ENCODE data around the gene MEF2B.

The MEF2B gene

DNA sequence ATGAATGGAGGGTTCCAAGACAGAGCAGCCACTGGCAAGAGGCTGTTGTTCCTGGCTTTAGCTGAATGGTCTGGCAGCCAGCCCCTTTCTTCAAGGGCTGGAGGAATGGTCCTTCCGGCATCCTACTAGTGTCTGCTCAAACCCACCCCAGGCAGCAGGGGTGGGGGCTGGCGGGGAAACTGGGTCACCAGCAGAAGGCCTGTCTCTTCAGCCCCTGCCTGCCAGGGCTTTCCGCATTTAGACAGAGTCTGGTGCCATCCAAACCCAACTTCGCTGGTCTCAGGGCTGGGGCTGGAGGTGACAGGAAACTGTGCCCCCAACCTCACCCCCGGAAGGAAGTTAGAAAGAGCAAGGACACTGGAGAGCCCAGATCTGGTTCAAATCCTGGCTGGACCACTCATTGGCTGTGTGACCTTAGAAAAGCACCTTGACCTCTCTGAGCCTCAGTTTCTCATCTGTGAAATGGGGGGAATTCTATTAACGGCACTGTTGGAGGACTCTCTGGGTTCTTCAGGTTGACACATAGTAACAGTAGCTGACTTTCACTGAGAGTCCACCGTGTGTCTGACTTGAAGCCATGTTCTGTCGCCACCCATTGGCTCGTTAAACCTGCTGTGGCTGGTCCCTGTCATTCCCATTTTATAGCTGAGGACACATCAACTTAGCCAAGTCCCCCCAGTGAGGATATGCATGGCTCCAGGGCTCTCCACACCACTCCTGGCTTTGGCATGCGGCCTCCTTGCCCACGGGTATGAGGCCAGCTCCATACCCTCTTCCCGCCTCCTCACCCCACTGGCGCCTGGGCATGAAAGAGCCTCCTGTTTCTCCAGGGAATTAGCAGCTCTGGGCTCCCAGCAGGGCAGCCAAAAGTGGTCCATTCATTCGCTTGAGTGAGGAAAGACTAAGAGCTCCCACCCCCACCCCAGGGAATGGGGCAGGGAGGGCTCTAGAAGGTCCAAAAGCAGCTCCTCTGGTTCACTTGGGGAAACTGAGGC, 35.6 kb upstream of the MEF2B start:
- in situ Hi-C loops (cut with MboI; ENCODE audit: low pct_unique_long_range_greater_than_20kb, low sequenced_read_pairs, unreplicated experiment), result no loop called here
- DNase-seq (ENCODE audit: low spot score), result no peak
- TF ChIP-seq CTCF (IDR thresholded peaks at IDR 0.05; ENCODE audit: extremely low read depth, insufficient read depth, missing control alignments), result no peak

DNA sequence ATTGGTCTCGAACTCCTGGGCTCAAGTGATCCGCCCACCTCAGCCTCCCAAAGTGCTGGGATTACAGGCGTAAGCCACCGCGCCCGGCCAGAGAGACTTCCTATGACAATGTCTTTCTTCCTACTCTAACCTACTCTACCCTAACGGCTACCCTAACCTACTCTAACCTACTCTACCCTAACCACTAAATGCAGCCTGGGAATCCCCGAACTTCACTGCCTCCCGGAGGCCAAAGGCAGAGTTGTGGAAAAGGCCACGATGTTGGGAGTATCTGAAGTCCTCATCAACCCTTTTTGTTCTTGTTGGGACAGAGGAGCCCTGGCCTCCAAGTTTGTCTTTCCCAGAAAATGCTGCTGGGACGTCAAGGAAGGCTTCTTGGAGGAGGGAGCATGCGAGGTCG, 34.1 kb upstream of the MEF2B start:
- in situ Hi-C loops (cut with MboI; ENCODE audit: low pct_unique_long_range_greater_than_20kb, low sequenced_read_pairs, unreplicated experiment), result no loop called here
- TF ChIP-seq CTCF (IDR thresholded peaks at IDR 0.05; ENCODE audit: extremely low read depth, insufficient read depth, missing control alignments), result no peak
- no peak for DNase-seq (ENCODE audit: low spot score)

GRCh38 chr19:19203012-19203856, 33.2 kb upstream of the MEF2B start, which contains the start of gene NR2C2AP:
TSS of gene NR2C2AP (minus strand) at chr19:19203414. CDS start at chr19:19203060, 354 bp downstream.
- TF ChIP-seq CTCF (IDR thresholded peaks at IDR 0.05; ENCODE audit: extremely low read depth, insufficient read depth, missing control alignments), result no peak
- in situ Hi-C loops (cut with MboI; ENCODE audit: low pct_unique_long_range_greater_than_20kb, low sequenced_read_pairs, unreplicated experiment), result no loop called here
- peak; percentile 98 for DNase-seq (ENCODE audit: low spot score)

GRCh38 chr19:19202707-19203011, 32.6 kb upstream of the MEF2B start:
- TF ChIP-seq CTCF (IDR thresholded peaks at IDR 0.05; ENCODE audit: extremely low read depth, insufficient read depth, missing control alignments), result no peak
- in situ Hi-C loops (cut with MboI; ENCODE audit: low pct_unique_long_range_greater_than_20kb, low sequenced_read_pairs, unreplicated experiment), result no loop called here
- DNase-seq (ENCODE audit: low spot score), result no peak

- no peak for TF ChIP-seq CTCF (IDR thresholded peaks at IDR 0.05; ENCODE audit: extremely low read depth, insufficient read depth, missing control alignments)
- in situ Hi-C loops (cut with MboI; ENCODE audit: low pct_unique_long_range_greater_than_20kb, low sequenced_read_pairs, unreplicated experiment), result no loop called here
- DNase-seq (ENCODE audit: low spot score), result no peak
These were observed 31.9 kb upstream of the MEF2B start for GRCh38 chr19:19201697-19202630.

DNA sequence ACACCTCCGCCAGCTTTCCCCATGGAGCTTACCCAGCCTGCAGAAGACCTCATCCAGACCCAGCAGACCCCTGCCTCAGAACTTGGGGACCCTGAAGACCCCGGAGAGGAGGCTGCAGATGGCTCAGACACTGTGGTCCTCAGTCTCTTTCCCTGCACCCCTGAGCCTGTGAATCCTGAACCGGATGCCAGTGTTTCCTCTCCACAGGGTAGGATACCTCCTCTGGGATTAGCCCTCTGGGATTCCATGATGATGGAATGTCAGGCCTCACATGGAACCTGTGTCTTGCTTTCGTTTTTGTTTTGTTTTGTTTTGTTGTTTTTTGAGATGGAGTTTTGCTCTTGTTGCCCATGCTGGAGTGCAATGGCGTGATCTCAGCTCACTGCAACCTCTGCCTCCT, 23.9 kb upstream of the MEF2B start:
- DNase-seq (ENCODE audit: low spot score), result no peak
- in situ Hi-C loops (cut with MboI; ENCODE audit: low pct_unique_long_range_greater_than_20kb, low sequenced_read_pairs, unreplicated experiment), result no loop called here
- TF ChIP-seq CTCF (IDR thresholded peaks at IDR 0.05; ENCODE audit: extremely low read depth, insufficient read depth, missing control alignments), result no peak

All from GM13977 (cell line).